SKM-1 (cell line): Measurements from ENCODE around the gene OR52J3.

ENCODE experiments used
- DNase-seq: peaks from one replicate; lab custom pipeline; 2025; ENCODE audit not compliant: unreplicated experiment; lab: John Stamatoyannopoulos, UW

Gene OR52J3

GRCh38 chr11:5092821-5093585 lies 46.7 kb downstream of the OR52J3 start:
- no peak for DNase-seq

- DNase-seq, result no peak
These were observed 49.7 kb downstream of the OR52J3 start for GRCh38 chr11:5096011-5096410.
